ENCODE measurements around the gene SMCO4.

DNA sequence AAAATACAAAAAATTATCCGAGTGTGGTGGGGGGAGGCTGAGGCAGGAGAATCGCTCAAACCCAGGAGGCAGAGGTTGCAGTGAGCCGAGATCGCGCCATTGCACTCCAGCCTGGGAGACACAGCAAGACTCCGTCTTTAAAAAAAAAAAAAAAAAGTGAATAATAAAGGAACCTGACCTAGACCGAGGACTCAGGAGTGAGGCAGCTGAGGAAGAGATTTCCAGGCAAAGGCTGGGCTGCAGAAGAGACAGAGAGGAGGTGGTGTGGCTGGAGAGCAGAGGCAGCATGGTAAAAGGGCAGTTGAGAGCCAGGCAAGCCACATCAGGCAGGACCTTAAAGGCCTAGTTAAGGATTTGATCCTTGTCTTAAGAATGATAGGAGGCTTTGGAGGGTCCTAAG, 28.4 kb upstream of the SMCO4 start:
- TF ChIP-seq, protein P1, sequence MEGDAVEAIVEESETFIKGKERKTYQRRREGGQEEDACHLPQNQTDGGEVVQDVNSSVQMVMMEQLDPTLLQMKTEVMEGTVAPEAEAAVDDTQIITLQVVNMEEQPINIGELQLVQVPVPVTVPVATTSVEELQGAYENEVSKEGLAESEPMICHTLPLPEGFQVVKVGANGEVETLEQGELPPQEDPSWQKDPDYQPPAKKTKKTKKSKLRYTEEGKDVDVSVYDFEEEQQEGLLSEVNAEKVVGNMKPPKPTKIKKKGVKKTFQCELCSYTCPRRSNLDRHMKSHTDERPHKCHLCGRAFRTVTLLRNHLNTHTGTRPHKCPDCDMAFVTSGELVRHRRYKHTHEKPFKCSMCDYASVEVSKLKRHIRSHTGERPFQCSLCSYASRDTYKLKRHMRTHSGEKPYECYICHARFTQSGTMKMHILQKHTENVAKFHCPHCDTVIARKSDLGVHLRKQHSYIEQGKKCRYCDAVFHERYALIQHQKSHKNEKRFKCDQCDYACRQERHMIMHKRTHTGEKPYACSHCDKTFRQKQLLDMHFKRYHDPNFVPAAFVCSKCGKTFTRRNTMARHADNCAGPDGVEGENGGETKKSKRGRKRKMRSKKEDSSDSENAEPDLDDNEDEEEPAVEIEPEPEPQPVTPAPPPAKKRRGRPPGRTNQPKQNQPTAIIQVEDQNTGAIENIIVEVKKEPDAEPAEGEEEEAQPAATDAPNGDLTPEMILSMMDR (conservative IDR thresholded peaks at IDR 0.05 in 1 of 2, IDR thresholded peaks at IDR 0.05 in 1 of 2; ENCODE audit: low read depth in 1 of 2, low read length in 2 of 2): no peak
- no peak for TF ChIP-seq EZH2 (IDR thresholded peaks at IDR 0.05; ENCODE audit: low read length, missing control alignments)
